ENCODE results near the gene GFPT1. TPM values are rescaled to one million over a fixed set of nuclear protein-coding genes. Genes with fewer than 3 reads are reported as not detected.
"Not testable (repeated sequence)": the region's sequence is repeated elsewhere in the genome, so short reads cannot be mapped to it uniquely, and the experiment has no call there.

Gene GFPT1
- total and polyA plus RNA-seq, 2 donors (not counting 1 experiment from before 2014, with no cell fraction given), result 39.1 to 53.0 TPM

DNA sequence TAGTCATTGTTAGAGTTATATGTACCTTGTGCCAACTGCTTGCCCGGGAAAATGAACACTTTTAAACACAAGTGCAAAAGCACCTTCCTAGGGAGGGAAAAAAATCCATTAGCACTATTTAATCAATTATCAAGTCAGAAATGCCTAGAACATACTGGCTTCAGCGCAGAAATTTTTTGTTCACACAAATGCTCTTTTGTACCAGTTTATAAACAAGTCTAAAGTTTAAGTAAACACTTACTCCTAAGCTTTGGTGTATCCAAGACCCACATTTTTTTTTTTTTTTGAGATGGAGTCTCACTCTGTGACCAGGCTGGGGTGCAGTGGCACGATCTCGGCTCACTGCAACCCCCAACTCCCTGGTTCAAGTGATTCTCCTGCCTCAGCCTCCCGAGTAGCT lies 30.6 kb downstream of the GFPT1 start:
- H4K20me1 ChIP-seq (ENCODE audit: control insufficient read depth, extremely low read depth, insufficient read depth, low read length), result no peaks in the 10 kb centered on the region
- no peak overlapping the region for H2AFZ ChIP-seq (ENCODE audit: low read length)
- DNase-seq (ENCODE audit: low read depth in 2 of 2), result peak in 1 of 2 donors; percentile 12
- no peak for TF ChIP-seq EZH2 (IDR thresholded peaks at IDR 0.05; ENCODE audit: low read length, missing control alignments)
- TF ChIP-seq, protein P1, sequence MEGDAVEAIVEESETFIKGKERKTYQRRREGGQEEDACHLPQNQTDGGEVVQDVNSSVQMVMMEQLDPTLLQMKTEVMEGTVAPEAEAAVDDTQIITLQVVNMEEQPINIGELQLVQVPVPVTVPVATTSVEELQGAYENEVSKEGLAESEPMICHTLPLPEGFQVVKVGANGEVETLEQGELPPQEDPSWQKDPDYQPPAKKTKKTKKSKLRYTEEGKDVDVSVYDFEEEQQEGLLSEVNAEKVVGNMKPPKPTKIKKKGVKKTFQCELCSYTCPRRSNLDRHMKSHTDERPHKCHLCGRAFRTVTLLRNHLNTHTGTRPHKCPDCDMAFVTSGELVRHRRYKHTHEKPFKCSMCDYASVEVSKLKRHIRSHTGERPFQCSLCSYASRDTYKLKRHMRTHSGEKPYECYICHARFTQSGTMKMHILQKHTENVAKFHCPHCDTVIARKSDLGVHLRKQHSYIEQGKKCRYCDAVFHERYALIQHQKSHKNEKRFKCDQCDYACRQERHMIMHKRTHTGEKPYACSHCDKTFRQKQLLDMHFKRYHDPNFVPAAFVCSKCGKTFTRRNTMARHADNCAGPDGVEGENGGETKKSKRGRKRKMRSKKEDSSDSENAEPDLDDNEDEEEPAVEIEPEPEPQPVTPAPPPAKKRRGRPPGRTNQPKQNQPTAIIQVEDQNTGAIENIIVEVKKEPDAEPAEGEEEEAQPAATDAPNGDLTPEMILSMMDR (conservative IDR thresholded peaks at IDR 0.05 in 1 of 2, IDR thresholded peaks at IDR 0.05 in 1 of 2; ENCODE audit: low read depth in 1 of 2, low read length in 2 of 2), result no peak
- H3K9ac ChIP-seq (ENCODE audit: insufficient read depth, low read length), result no peak overlapping the region
- H3K27me3 ChIP-seq (ENCODE audit: control insufficient read depth, insufficient read depth, low read length), result no peaks in the 10 kb centered on the region
- no peaks in the 10 kb centered on the region for H3K9me3 ChIP-seq (ENCODE audit: control insufficient read depth, insufficient read depth, low read depth, low read length)
- no peaks in the 10 kb centered on the region for H3K4me1 ChIP-seq (ENCODE audit: control insufficient read depth, extremely low read depth, insufficient read depth, low read length)
- no peak overlapping the region for H3K4me3 ChIP-seq (replicated peaks in 1 of 4; ENCODE audit: control extremely low read depth in 1 of 4, insufficient read depth in 1 of 4, low read depth in 3 of 4, low read length in 4 of 4)
- H3K79me2 ChIP-seq (ENCODE audit: control insufficient read depth, insufficient read depth, low read length), result no peaks in the 10 kb centered on the region
- no peak overlapping the region for H3K27ac ChIP-seq (ENCODE audit: insufficient read depth, low read length)
- peaks cover 16% of the 10 kb centered on the region for H3K36me3 ChIP-seq (ENCODE audit: control insufficient read depth, insufficient read depth, low read length)
- H3K4me2 ChIP-seq (ENCODE audit: extremely low read depth, insufficient read depth, low read length), result no peak overlapping the region

- H4K20me1 ChIP-seq (ENCODE audit: control insufficient read depth, extremely low read depth, insufficient read depth, low read length); H3K4me1 ChIP-seq (ENCODE audit: control insufficient read depth, extremely low read depth, insufficient read depth, low read length); H3K4me3 ChIP-seq (replicated peaks in 1 of 4; ENCODE audit: control extremely low read depth in 1 of 4, insufficient read depth in 1 of 4, low read depth in 3 of 4, low read length in 4 of 4); H3K27ac ChIP-seq (ENCODE audit: insufficient read depth, low read length); H3K27me3 ChIP-seq (ENCODE audit: control insufficient read depth, insufficient read depth, low read length); DNase-seq (ENCODE audit: low read depth in 2 of 2); H3K9ac ChIP-seq (ENCODE audit: insufficient read depth, low read length); H3K79me2 ChIP-seq (ENCODE audit: control insufficient read depth, insufficient read depth, low read length); H3K4me2 ChIP-seq (ENCODE audit: extremely low read depth, insufficient read depth, low read length); H3K9me3 ChIP-seq (ENCODE audit: control insufficient read depth, insufficient read depth, low read depth, low read length); H2AFZ ChIP-seq (ENCODE audit: low read length): not testable (repeated sequence)
- peaks cover 14% of the 10 kb centered on the region for H3K36me3 ChIP-seq (ENCODE audit: control insufficient read depth, insufficient read depth, low read length)
Observed at GRCh38 chr2:69354976-69355375, 32.1 kb downstream of the GFPT1 start.

- Histone ChIP-seq H3K4me1 (ENCODE audit: control insufficient read depth, extremely low read depth, insufficient read depth, low read length) (no peaks in the 10 kb centered on the region), H4K20me1 (ENCODE audit: control insufficient read depth, extremely low read depth, insufficient read depth, low read length) (no peaks in the 10 kb centered on the region), H3K79me2 (ENCODE audit: control insufficient read depth, insufficient read depth, low read length) (no peaks in the 10 kb centered on the region), H2AFZ (ENCODE audit: low read length) (no peak overlapping the region), H3K9me3 (ENCODE audit: control insufficient read depth, insufficient read depth, low read depth, low read length) (no peaks in the 10 kb centered on the region), H3K4me2 (ENCODE audit: extremely low read depth, insufficient read depth, low read length) (no peak overlapping the region), H3K27me3 (ENCODE audit: control insufficient read depth, insufficient read depth, low read length) (no peaks in the 10 kb centered on the region), H3K9ac (ENCODE audit: insufficient read depth, low read length) (no peak overlapping the region), H3K27ac (ENCODE audit: insufficient read depth, low read length) (no peak overlapping the region), H3K36me3 (ENCODE audit: control insufficient read depth, insufficient read depth, low read length) (peaks cover 13% of the 10 kb centered on the region), H3K4me3 (replicated peaks in 1 of 4; ENCODE audit: control extremely low read depth in 1 of 4, insufficient read depth in 1 of 4, low read depth in 3 of 4, low read length in 4 of 4) (no peak overlapping the region)
- peak in 1 of 2 donors; percentile 13 for DNase-seq (ENCODE audit: low read depth in 2 of 2)
- TF ChIP-seq, protein P1 (conservative IDR thresholded peaks at IDR 0.05 in 1 of 2, IDR thresholded peaks at IDR 0.05 in 1 of 2; ENCODE audit: low read depth in 1 of 2, low read length in 2 of 2), result no peak
- TF ChIP-seq EZH2 (IDR thresholded peaks at IDR 0.05; ENCODE audit: low read length, missing control alignments), result no peak
Observed at GRCh38 chr2:69353360-69353759, 33.7 kb downstream of the GFPT1 start.

Measured in fibroblast of lung (primary cell).